Neural cell (in vitro differentiated cells): ENCODE data around the gene TSHR.

Source experiments
- CTCF ChIP-seq: fragments of 450-650 bp; IDR thresholded peaks from 2 replicates; pipeline ENCODE4 v1.5.1; 2014; ENCODE audit warnings: antibody characterized with exemption, mild to moderate bottlenecking, moderate library complexity; ENCODE audit not compliant: poor library complexity, severe bottlenecking
- EP300 ChIP-seq: fragments of 450-650 bp; conservative IDR thresholded peaks from 2 replicates; pipeline ENCODE4 v1.6.1; 2014; ENCODE audit warnings: antibody characterized with exemption, mild to moderate bottlenecking, moderate library complexity; ENCODE audit not compliant: poor library complexity, severe bottlenecking
- EZH2 ChIP-seq: fragments of 200-600, 300-800 bp; shearing (Covaris generic), sonication (generic); IDR thresholded peaks from 2 replicates; pipeline ENCODE4 v1.6.1; 2014; ENCODE audit warnings: antibody characterized with exemption, low read length, borderline replicate concordance, mild to moderate bottlenecking; ENCODE audit not compliant: insufficient read depth, poor library complexity, severe bottlenecking
- POLR2AphosphoS5 ChIP-seq: IDR thresholded peaks from 2 replicates; pipeline ENCODE4 v1.6.1; 2012

DNA sequence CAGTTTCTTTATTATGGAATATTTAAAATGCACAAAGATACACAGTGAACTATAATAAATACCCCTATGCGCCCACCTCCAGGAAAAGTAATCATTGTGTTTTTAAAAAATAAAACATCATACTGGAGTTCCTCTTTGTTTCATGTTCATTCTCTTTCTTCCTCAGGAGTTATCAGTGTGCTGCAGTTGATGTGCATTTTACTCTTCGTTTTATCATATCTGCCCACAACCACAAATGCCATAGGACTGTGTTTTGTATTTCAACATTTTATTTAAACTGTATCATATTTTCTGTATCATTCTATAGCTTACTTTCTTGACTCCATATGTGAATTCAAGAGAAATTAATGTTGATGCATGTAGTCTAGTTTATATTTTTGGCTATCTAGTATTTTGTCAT, 53.9 kb downstream of the TSHR start:
- no peak for TF ChIP-seq CTCF
- no peak for TF ChIP-seq POLR2AphosphoS5
- no peak for TF ChIP-seq EZH2
- TF ChIP-seq EP300: no peak
